Keratinocyte (primary cell): ENCODE data around the gene LCT.

Experiments
- CTCF ChIP-seq, 3 experiments: IDR thresholded peaks in 1 of 3; conservative IDR thresholded peaks in 1 of 3; optimal IDR thresholded peaks in 1 of 3; 2 replicates in 2 of 3; 3 replicates in 1 of 3; pipeline versions ENCODE3 to v1.5.1; 2011; ENCODE audit warnings: low read length in 3 of 3, mild to moderate bottlenecking in 3 of 3, moderate library complexity in 2 of 3, control low read depth in 1 of 3, inconsistent platforms in 1 of 3; ENCODE audit not compliant: insufficient read depth in 2 of 3; ENCODE audit errors: extremely low read depth in 1 of 3
- EZH2 ChIP-seq: IDR thresholded peaks from one replicate; pipeline ENCODE4 v1.6.1; 2012; ENCODE audit warnings: inconsistent platforms, mild to moderate bottlenecking, low read length, moderate library complexity

DNA sequence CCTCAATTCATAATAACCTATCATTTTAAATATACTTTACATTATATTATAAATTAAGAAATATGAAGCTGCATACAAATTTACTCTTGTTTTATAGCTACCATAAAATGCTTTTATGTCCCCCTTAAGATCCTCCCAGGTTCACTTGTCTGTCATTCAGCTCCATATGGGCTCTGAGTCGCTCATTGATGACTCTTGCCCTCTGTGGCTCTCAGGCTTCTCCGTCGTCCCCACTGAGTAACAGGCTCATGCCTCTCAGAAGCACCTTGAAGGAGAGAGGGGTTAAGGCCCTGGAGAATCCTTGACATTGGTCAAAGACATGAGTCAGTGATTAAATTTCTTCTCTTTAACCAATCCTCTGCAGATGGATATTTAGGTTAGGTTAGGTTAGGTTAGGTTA is 45.4 kb upstream of the LCT start:
- no peak for TF ChIP-seq CTCF (optimal IDR thresholded peaks at IDR 0.05 in 1 of 3, IDR thresholded peaks at IDR 0.05 in 1 of 3, conservative IDR thresholded peaks at IDR 0.05 in 1 of 3; ENCODE audit: extremely low read depth in 1 of 3, insufficient read depth in 2 of 3, low read length in 3 of 3)
- no peak for TF ChIP-seq EZH2
